Activated effector memory CD4-positive, alpha-beta T cell treated with Interleukin-2 at 50 U/mL for 16 hours (primary cell): Measurements from ENCODE around the gene RFX2.
"Not testable (repeated sequence)": the region's sequence is repeated elsewhere in the genome, so short reads cannot be mapped to it uniquely, and the experiment has no call there.

ENCODE experiments used
- DNase-seq: peaks from one replicate; pipeline ENCODE4 v3.0.0-alpha.2; 2020

Gene RFX2

DNA sequence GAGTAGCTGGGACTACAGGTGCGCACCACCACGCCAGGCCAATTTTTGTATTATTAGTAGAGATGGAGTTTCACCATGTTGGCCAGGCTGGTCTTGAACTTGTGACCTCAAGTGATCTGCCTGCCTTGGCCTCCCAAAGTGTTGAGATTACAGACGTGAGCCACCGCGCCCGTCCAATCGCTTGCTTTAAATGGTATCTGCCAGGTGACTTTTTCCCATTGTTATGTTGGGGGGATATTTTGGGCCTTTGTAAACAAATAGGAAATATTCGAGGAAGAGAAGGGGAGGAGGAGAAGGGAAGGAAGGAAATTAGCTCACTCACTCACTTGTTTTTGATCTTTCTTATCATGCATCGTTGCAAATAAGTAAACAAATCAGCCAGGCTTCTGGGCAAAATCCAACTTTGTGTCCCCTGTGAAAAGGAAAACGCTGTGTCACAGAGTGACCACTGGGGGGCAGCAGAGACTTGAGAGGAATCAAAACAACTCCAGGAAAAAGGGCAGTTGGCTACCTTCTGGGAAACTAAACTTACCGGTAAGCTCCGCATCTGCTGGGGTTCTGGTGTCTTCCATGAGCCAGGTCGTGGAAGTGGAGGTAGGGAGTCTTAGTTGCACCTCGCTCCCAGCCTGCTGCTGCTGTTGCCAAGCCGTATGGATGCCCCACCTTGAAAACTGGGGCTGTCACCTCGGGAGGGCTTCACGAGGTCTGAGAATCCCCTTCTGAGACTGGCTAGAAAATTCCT is 123.1 kb downstream of the RFX2 start:
- peak; percentile 47 for DNase-seq

DNA sequence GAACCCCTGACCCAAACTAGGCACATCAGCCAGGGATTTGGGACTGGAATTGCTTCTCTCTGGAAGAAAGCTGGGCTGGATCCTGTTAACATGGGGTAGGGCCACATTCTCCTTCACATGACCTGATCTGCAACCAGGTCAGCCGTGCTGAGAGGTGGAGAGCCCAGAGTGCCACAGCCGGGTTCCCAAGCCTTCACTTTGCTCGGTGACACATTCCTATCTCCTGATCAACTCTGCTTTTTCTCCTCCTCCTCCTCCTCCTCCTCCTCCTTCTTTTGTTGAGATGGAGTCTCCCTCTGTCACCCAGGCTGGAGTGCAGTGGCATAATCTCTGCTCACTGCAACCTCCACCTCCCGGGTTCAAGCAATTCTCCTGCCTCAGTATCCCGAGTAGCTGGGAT is 124.5 kb downstream of the RFX2 start:
- DNase-seq, result not testable (repeated sequence)

DNA sequence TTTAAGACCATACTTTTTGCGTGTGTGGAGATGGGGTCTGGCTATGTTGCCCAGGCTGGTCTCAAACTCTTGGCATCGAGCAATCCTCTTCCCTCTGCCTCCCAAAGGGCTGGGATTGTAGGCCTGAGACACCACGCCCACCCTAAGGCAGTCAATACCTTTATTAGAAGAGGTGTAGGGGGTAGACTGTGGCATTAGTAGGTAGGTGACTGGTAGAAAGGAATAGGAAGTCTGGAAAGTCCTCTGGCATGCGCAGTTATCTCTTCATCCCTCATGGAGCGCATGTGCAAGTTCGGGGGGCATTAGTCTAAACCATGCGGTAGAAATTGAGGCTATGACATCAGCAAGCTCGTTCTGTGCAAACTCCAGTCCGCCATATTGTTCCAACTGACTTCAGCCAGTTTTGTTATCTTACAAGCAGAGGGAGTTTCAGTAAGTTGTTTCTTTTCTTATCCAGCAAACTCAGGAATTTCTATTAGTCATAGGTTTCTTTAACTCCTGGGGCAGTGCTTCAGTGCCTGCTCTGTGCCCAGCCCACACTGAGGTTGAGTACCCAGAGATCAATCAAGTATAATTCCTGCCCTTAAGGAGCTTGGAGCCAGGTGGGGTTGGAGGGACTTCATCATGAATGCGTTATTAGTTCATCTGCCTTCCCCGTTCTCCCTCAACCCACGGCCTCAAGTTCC is 125.1 kb downstream of the RFX2 start:
- no peak for DNase-seq

DNA sequence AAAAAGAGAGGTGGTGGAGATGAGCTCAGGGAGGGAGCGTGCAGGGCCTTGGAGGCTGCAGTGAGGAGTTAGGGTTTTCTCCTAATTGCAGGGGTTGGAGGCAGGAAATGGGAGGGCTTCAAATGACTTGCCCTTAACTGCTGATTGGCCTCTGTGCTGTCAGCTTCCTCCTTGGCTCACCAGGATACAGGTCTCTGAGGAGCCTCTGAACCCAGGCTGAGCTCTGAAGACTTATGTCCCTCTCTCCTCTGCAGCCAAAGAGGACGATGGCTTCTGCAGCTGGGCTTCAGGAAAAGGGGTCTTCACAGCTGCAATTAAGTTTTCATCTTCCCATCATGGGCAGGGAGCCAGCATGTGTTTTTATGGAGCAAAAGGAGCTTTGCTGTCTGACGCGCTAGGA is 125.7 kb downstream of the RFX2 start:
- no peak for DNase-seq

DNA sequence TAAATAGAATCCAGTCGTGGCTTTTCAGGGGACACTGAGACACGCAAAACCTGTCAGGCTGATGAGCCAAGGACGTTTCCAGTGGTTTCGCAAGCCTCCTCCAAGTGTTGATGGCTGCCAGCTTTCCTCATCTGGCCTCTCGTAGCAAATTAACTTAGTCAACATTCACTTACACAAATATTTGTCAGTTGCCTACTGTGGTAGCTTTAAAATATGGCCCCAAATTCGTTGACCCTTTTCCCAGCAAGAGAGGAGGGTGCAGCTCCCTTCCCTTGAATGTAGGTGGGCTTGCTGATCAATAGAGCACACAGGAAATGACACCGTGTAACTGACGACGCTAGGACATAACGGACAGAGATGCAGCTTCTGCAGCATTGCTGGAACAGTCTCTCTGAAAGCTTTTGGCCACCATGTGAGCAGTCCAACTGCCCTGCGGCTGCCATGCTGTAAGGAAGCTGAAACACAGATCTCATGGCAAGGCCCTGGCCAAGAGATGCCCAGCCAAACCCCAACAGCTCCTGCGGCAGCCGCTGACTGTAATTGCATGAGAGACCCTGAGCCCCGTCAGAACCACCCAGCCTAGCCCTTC is 126.8 kb downstream of the RFX2 start:
- no peak for DNase-seq

DNA sequence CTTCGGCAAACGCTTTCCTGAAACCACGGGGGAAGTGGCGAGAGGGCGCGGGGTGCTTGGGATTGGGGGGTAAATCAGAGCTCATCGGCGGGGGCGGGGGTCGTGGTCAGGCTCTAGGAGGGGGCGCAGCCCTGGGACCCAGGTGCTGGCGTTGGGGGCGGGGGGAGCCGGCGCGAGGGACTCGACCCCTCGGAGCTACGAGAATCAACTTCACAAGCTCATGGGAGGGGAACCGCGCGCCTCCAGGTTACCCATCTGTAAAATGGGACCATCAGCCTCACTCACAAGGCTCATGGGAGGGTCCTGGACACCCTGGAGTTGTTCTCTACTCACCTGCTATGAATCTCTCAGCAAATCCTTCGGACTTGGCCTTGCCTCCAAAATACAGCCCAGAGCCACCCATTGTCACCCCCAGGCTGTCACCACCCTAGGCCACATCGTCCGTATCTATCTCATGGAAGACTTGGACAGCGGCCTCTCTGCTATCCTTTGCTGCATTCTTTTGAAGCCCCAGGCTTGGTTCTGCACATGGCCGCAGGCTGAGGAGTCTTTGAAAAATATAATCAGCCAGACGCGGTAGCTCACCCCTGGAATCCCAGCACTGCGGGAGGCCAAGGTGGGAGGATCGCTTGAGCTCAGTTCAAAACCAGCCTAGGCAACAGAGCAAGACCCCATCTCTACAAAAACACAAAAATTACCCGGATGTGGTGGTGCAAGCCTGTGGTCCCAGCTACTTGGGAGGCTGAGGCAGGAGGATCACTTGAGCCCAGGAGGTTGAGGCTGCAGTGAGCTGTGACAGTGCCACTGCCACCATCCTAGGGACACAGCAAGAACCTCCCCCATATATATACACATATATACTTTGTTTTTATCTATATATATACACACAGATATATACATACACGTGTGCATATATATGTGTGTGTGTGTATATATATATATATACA is 131.4 kb downstream of the RFX2 start:
- no peak for DNase-seq

DNA sequence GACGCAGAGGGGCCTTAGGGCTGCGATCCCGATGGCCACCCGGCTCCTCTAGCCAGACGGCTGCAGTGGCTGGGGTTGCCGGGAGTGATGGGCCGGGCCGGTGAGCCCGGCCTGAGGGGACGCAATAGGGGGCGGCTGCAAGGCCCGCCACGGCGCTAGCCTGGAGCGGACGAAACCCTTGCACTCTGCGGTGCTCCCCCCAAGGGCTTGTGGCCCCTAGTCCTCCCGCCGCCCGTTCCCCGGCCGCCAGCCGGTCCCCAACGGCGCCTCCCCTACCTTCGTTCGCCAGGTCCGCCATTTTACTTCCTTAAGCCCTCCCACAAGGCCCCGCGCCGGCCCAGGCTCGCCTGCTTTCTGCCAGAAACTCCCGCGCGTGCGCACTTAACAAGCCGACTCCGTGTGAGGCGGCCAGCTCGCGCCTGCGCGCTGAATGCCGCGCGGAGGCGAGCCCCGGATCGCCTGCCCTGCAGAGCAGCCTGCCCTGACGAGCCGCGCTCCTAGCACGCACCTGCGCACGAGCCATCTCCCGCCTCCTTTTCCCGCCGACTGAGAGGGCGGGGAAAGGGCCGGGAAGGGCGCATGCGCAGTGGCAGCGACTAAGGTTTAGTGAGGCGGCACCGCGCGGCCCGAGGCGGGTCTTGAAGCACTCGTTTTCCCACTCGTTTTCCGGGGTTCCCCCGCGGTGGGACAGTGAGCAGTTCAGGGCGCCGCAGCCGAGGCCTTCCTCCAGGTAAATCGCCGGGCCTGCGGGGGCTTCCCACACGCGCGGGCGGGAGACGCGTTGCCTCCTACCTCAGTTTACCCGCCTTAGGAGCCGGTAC is 132.3 kb downstream of the RFX2 start, which contains the start of gene RANBP3:
Gene RANBP3 (minus strand): TSS at position 356 of the 821 bp plus-strand sequence. CDS start 58 bp downstream, at position 298.
- peak; percentile 98 for DNase-seq

DNA sequence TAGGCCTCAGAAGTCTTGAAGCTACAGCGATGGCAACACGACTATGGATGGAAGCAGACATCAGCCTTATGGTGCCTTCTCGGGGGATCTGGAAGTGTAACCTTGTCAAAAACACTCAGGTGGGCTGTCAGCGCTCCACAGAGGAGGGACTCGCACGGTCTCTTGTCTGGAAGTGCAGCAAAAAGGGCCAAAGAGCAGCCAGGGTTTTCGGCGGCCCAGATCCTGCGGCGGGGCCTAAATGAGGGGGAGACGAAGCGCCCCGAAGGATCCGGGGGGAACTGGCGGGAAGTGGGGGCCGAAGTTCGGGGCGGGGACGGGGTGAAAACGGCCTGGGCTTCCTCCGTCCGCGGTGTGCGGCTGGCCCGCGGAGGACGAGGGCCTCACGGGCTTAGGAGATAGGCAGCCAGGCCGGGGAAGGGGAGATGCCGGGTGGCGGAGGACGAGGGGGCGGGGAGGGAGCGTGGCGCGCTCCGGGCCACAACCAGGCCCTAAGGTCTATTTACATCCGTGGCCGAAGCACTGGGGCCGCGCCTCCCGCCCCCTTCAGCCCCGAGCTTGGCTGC is 133.0 kb downstream of the RFX2 start:
- no peak for DNase-seq

DNA sequence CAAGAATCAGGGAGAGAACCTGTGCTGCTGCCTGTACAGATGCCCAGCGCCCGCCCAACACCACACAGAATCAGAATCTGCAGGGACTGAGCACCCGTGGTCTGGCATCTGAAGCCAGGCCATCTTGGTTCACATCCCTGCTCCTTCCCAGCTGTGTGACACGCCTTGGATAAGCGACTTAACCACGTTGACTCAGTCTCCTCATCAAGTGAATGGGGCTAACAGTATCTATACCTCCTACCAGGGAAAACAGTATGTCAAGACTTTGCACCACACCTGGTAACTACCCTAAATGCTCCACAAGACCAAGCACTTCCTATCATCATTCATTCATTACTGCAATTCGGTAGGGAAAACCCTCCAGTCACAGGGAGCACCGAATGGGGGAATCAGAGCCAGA is 133.5 kb downstream of the RFX2 start:
- no peak for DNase-seq

DNA sequence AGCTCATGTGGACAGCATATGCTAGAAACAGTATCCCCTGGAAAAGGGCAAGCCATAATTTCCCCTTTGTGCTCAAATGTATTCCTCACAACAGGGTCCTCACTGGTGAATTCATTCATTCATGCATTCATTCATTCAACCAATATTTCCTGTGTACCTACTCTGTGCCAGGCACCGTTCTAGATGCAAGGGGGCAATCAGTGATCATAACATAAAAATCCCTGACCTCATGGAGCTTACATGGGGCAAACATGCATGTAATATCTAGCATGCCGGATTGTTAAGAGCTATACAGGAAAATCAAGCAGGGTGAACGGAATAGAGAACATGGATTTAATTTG is 134.9 kb downstream of the RFX2 start:
- DNase-seq, result no peak

DNA sequence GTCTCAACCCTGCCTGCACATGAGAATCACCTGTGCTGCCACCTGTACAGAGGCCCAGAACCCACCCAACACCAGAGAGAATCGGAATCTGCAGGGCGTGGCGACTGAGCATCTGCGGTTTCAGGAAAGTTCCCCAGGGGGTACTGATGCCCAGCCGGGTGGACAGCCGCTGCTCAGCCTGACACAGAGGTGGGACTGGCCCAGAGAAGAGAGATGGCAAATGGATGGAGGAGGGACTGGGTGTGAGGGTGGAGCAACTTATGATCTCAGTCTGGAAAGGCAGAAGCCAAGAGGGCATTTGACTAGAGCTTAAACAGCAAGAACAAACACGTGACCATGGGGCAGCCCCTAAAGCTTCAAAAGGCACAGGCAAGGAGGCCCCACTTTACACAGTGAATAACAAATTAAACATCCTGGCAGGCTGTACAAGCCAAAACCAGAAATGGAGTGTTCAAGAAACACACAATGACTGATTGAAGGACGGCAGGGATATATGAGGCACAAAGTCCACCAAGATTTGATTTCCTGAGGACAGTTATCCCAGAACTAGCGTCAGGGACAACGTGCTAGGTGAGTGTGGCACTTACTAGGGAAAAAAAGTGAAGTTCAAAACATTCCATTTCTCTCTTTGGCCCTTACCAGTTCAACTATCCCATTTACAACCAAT is 135.4 kb downstream of the RFX2 start:
- DNase-seq, result no peak

DNA sequence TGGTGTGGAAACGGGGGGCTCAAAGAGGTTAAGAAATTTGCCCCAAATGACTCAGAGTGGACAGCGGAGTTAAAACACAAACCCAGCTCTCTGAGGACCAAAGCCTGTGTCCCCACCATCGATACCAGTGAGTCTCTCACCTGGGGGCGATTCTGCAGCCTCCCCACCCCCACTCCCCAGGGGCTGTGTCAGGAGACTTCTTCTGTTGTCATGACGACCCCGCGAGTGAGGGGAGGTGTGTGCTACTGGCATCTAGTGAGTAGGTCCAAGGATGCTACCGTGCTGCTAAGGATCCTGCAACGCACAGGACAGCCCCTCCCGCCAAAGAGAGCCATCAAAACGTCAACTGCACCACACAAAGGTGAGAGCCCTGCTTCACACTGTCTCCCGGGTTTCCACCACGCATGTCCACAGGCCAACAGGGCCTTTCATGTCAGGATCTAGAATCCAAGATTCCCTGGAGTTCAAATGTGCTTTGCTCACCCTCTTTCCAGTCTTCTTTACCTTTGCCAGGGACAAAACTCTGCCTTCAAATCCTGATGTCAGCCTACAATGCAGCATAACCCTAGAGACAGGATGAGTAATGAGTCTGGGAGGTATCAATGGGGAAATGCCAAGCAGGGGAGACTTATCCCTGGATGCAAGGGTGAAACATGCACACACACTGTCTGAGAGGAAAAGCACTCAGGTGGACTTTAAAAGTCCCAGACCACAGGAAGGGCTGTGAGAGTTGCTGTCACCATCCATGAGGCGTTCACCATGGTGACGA is 136.2 kb downstream of the RFX2 start:
- DNase-seq, result no peak

DNA sequence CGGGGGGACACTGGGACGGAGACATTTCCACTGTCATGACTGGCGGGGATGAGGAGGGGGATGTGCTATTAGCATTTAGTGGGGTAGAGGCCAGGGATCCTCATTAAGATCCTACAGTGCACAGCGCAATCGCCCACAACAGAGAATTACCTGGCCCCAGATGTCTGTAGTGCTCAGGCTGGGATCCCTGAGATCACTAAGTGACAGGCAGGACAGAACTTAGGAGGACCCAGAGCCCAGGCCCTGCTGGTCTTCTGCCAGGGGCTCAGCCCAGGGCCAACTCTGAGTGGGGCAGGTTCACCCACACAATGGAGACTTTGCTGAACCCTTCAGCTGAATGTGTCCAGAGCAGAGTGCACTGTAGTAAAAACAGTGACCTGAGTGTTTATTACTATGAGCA is 136.9 kb downstream of the RFX2 start:
- no peak for DNase-seq

DNA sequence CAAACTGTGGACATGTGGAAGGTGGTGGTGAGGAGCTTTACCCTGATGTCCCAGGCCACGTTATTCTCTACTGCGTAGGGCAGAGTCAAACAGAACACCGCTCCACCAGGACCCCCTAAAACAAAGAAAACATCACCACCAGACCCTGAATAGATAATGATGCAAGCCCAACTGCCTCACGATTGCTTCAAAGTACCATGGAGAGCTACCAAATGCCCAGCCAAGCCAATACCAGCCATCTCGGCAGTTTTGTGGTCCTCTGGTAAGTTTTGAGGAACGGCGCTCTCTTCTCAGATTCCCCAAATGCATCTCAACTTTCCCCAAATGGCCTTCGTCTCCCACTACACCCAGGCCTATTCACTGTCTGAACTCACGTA is 138.0 kb downstream of the RFX2 start:
- DNase-seq, result no peak

DNA sequence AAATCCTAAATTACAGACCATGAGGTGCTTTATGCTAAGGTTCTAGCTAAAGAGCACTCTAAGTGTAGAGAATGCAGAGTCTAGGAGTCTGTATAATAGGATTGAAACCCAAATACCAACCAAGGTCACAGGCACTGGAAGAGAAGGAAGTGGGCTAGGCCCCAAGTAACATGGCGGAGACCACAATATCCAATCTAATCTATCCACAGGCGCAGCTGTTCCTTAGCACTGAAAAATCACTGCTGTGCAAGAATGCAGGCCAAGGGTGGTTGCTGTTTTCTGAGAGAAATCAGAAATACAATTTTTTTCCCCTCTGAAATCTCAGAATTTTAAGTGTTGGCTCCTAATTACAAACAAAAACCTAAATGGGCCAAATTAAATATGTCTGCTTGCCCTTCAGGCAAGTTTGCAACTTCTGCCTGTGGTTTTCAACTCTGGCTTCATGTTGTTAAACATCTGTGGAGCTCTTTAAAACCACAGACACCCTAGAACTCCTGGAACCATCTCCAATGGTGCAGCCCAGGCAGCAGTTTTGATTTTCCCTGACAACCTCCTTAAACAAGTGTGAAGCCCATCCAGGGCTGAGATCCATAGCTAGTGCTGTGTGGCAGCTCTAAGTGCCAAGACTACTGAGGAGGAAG is 138.5 kb downstream of the RFX2 start:
- no peak for DNase-seq

DNA sequence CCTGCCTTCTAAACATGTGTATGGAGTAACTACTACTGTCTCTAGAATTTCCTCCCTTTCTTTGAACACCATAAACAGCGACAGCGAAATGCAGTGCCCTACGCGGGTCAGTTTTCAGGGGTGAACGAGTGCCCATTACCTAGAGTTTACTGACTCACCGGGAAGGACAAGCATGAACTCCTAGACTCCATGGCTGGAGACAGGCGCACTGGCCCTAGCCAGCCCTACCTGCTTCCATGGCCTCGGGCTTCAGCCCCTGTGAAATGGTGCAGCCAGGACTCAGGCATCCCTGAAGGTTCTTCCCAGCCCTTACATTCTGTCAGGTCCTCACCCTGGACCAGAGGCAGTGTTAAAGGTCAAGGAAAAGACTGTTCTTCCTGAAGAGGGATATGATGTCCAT is 140.8 kb downstream of the RFX2 start:
- no peak for DNase-seq

DNA sequence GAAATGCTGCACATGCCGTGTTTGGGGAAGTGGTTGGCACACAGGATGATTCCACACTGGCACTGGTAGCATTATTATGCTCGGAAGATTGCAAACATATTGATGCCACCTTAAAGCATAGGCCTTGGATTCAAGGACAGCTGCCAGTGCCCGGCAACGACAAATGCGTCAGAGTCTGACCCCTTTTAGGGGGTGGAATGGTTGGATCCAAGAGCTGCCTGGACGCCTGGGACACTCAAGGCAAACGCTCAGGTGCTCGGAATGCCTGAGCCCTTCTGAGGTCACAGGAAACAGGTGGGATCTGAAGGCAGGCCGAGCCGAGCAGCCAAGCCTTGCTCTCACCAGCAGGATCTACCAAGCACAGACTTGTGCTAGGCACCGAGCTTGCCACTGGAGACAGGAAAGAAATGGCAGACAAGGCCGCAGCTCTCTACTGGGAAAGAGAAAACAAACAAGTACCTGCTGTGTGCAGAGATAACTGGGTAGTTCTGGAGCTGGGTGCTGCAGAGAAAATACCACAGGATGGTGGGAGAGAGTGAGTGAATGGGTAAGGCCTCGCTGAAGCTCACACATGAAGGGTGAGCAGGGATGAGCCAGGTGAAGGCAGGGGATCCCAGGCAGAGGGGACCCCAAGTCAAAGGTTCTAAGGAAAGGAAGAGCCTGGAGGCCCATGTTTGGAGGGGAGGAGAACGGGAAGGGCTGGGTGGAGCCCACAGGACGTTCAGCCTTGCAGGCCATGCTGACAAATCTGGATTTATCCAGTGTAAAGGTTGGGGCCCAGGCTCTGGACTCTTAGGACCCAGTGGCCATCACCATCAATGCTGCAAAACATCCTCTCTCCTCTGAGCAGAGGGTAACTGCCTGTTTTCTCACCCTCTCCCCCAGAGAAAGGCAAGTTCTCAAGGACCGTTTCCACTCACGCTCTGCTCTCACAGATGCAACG is 141.6 kb downstream of the RFX2 start:
- no peak for DNase-seq

DNA sequence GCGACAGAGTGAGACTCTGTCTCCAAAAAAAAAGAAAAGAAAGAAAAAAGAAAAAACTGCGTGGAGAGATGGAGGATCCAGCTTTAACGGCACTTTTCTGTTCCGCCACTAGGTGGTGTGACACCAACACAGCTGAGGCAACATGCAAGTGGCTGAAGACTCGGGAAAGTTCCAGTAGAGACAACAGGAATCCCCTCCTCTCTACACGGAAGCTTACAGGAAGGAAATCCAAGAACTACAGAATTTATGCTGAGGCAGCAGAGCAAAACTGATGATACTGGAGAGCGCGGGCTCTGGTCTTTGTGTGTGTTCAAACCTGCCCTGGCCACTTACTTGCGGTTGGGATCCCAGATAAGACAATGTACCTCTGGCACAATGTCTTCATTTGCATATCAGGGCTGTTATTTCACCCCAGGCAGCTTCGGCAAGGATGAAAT is 142.3 kb downstream of the RFX2 start:
- DNase-seq, result peak; percentile 36

DNA sequence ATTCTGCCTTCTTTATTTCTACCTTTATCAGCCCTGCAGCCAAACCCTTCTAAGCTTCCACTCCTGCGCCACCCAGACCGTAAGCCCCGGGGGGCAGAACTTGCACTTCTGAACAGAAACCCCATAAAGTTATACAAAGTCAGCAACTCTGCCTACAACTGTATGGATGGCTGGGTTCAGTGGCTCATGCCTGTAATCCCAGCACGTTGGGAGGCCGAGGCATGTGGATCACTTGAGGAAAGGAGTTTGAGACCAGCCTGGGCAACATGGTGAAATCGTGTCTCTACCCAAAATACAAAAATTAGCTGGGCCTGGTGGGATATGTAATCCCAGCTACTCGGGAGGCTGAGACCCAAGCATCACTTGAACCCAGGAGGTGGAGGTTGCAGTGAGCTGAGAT is 142.7 kb downstream of the RFX2 start:
- DNase-seq, result no peak
